Fibroblast of the aortic adventitia (primary cell): ENCODE results near the gene TAPBPL. TPM values are rescaled to one million over a fixed set of nuclear protein-coding genes. Genes with fewer than 3 reads are reported as not detected.

Experiments
- DNase-seq: peaks from one replicate; pipeline ENCODE4 v3.0.0-alpha.2; 2010; ENCODE audit warnings: low read depth
- H3K4me3 ChIP-seq: 2 replicates; pipeline ENCODE4 v1.5.1; 2011; ENCODE audit warnings: low read depth, mild to moderate bottlenecking, control low read depth, low read length, moderate library complexity
- total RNA-seq: library from RNA; depleted of rRNA; stranded (reverse); fragments of >200 nt; gene quantifications from 2 replicates; pipeline ENCODE4 v1.2.3, GENCODE V29; 2012; ENCODE audit warnings: low replicate concordance
- TF ChIP-seq, protein P1 (sequence below): IDR thresholded peaks from 2 replicates; pipeline ENCODE4 v1.5.1; 2011; ENCODE audit warnings: mild to moderate bottlenecking, low read length, control low read depth, inconsistent platforms; ENCODE audit not compliant: insufficient read depth

TAPBPL gene
- total RNA-seq, 1 donor, result 8.9 TPM

- DNase-seq, result no peak
- TF ChIP-seq, protein P1, sequence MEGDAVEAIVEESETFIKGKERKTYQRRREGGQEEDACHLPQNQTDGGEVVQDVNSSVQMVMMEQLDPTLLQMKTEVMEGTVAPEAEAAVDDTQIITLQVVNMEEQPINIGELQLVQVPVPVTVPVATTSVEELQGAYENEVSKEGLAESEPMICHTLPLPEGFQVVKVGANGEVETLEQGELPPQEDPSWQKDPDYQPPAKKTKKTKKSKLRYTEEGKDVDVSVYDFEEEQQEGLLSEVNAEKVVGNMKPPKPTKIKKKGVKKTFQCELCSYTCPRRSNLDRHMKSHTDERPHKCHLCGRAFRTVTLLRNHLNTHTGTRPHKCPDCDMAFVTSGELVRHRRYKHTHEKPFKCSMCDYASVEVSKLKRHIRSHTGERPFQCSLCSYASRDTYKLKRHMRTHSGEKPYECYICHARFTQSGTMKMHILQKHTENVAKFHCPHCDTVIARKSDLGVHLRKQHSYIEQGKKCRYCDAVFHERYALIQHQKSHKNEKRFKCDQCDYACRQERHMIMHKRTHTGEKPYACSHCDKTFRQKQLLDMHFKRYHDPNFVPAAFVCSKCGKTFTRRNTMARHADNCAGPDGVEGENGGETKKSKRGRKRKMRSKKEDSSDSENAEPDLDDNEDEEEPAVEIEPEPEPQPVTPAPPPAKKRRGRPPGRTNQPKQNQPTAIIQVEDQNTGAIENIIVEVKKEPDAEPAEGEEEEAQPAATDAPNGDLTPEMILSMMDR, result no peak
- H3K4me3 ChIP-seq, result no peak overlapping the region
These were observed 7.1 kb downstream of the TAPBPL start for GRCh38 chr12:6459004-6459337.

- TF ChIP-seq, protein P1, result no peak
- no peak for DNase-seq
- no peak overlapping the region for H3K4me3 ChIP-seq
These were observed 9.0 kb downstream of the TAPBPL start for GRCh38 chr12:6460751-6461371.

GRCh38 chr12:6461401-6462233 lies 9.8 kb downstream of the TAPBPL start:
- DNase-seq, result no peak
- TF ChIP-seq, protein P1, result no peak
- no peak overlapping the region for H3K4me3 ChIP-seq

- TF ChIP-seq, protein P1, result no peak
- H3K4me3 ChIP-seq, result no peak overlapping the region
- DNase-seq, result no peak
These were observed 10.6 kb downstream of the TAPBPL start for GRCh38 chr12:6462234-6462995.

DNA sequence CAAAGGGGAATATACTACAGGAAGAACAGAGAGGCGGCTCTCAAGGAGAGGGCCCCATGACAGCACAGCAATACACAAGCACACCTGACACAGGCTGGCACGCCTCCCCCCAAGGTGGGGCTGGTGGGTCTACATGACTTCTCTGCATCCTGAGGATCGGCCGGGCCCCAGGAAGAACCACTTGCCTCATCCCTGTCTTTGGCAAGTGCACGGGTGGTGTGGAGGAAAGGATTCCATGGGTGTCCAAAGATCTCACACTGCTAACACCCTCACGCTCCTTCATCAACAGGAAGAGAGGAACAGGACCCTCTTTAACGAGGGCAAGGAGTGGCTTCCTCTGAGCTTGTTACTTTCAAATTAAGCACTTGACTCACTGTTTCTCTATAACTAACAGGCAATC lies 11.4 kb downstream of the TAPBPL start:
- H3K4me3 ChIP-seq, result no peak overlapping the region
- TF ChIP-seq, protein P1, result no peak
- DNase-seq, result no peak

GRCh38 chr12:6463858-6464257 lies 12.0 kb downstream of the TAPBPL start:
- DNase-seq, result no peak
- TF ChIP-seq, protein P1, result no peak
- no peak overlapping the region for H3K4me3 ChIP-seq
